ENCODE results near the gene SLC38A10.

The SLC38A10 gene

GRCh38 chr17:81295676-81296381, 722 bp upstream of the SLC38A10 start:
- DNase-seq: peak; percentile 56

GRCh38 chr17:81294512-81295030, 536 bp downstream of the SLC38A10 start:
- DNase-seq: no peak

GRCh38 chr17:81292450-81292849, 2.7 kb downstream of the SLC38A10 start:
- DNase-seq: no peak

- DNase-seq: peak; percentile 62
Measured at GRCh38 chr17:81291662-81292061, 3.4 kb downstream of the SLC38A10 start.

- DNase-seq: no peak
Measured at GRCh38 chr17:81290230-81290629, 4.9 kb downstream of the SLC38A10 start.

- no peak for DNase-seq
Measured at GRCh38 chr17:81289627-81290026, 5.5 kb downstream of the SLC38A10 start.

GRCh38 chr17:81288715-81289114, 6.4 kb downstream of the SLC38A10 start:
- no peak for DNase-seq

- DNase-seq: no peak
Measured at GRCh38 chr17:81287741-81288430, 7.2 kb downstream of the SLC38A10 start.

GRCh38 chr17:81287152-81287551, 8.0 kb downstream of the SLC38A10 start:
- no peak for DNase-seq

GRCh38 chr17:81286491-81287145, 8.5 kb downstream of the SLC38A10 start:
- no peak for DNase-seq

GRCh38 chr17:81285894-81286293, 9.2 kb downstream of the SLC38A10 start:
- DNase-seq: no peak

- no peak for DNase-seq
Measured at GRCh38 chr17:81285179-81285878, 9.8 kb downstream of the SLC38A10 start.

GRCh38 chr17:81282876-81283275, 12.2 kb downstream of the SLC38A10 start:
- DNase-seq: no peak

- peak; percentile 36 for DNase-seq
Measured at GRCh38 chr17:81282141-81282540, 13.0 kb downstream of the SLC38A10 start.

GRCh38 chr17:81280571-81280970, 14.5 kb downstream of the SLC38A10 start:
- no peak for DNase-seq

- DNase-seq: no peak
Measured at GRCh38 chr17:81279278-81280275, 15.5 kb downstream of the SLC38A10 start.

- no peak for DNase-seq
Measured at GRCh38 chr17:81278831-81279230, 16.3 kb downstream of the SLC38A10 start.

GRCh38 chr17:81277946-81278693, 17.0 kb downstream of the SLC38A10 start:
- no peak for DNase-seq

GRCh38 chr17:81277421-81277820, 17.7 kb downstream of the SLC38A10 start:
- DNase-seq: peak; percentile 89

- no peak for DNase-seq
Measured at GRCh38 chr17:81276781-81277180, 18.3 kb downstream of the SLC38A10 start.

- no peak for DNase-seq
Measured at GRCh38 chr17:81274471-81274855, 20.6 kb downstream of the SLC38A10 start.

All from COR-L47 (cell line).